RKO (cell line): ENCODE results near the gene SYTL2.
A peak's percentile ranks its signal among the peaks of the same experiment; 100 is the strongest.

Experiments
- DNase-seq: peaks from one replicate; pipeline ENCODE4 v3.0.0-alpha.2; 2016; ENCODE audit warnings: low spot score

The SYTL2 gene

DNA sequence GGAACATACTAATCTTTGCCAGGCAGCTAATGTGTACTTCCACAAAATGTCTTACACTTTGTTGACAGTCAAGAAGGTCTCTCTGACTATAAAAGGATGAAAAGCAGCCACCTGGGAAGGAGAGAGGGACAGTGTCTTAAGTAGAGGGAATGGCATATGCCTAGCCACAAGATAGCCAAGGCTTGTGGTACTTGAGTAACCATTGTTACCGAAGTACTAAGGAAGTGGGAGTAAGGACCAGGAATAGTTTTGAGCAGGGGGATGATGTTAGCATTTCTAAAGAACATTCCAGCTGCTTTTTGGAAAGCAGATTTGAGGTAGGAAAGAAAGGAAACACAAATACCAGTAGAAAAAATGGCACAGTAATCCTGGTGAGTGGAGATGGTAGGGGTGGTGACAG, 159.8 kb downstream of the SYTL2 start:
- DNase-seq: no peak

DNA sequence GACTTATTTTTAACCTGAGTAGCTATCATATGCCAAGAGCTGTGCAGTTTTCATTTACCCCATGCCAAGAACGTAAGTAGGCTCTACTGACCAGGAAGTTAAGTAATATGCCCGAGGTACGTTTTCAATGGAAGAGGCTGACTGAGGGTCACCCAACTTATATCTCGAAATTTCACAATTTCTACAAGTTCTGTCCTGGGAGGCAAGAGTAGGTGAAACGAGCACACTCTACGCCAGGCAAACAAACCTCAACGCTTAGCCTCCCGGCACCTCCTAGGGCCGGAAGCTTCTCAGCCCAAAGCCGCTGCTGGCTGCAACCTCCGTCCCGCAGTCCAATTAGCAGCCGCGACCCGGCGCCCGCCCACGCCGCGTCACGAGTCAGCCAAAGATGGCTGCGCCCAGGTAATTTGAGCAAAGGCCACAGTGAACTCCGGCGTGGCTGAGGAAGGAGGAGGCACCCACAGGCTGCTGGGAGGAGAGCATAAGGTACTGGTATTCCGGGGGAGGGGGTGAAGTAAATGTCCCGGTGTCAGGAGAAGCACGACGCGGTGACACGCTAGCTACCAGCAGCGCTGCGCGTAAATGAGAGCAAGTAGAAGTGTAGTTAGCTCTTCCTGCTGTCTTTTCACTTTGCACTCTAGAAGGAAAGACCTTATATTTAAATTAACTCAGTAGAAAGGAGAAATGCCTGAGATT, 163.2 kb downstream of the SYTL2 start, which contains the start of gene TMEM126A:
Gene TMEM126A (plus strand): TSS at position 364 of the 696 bp plus-strand sequence. CDS start 2,289 bp downstream, outside the sequence.
- peak; percentile 88 for DNase-seq

DNA sequence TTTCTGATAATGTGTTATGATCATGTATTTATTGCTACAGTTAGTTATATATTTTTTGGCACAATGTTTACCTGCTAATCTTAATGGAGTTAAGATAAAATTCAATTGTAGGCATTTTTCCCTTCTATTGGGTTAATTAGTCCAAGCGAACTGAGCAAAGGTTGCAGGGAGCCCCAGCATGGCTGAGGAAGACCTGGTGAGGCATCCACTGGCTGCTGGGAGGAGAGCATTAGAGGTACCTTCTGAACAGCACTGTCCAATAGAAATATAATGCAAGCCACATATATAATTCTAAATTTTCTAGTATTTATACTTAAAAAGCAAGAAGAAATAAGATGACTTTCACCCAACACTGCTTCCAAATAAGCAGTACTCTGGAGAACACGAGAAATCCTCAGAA, 163.9 kb downstream of the SYTL2 start:
- no peak for DNase-seq
